ENCODE data around the gene SLC27A1. TPM values are rescaled to one million over a fixed set of nuclear protein-coding genes. Genes with fewer than 3 reads are reported as not detected.
A peak's percentile ranks its signal among the peaks of the same experiment; 100 is the strongest.
"Not testable (repeated sequence)": the region's sequence is repeated elsewhere in the genome, so short reads cannot be mapped to it uniquely, and the experiment has no call there.

The SLC27A1 gene
- polyA plus RNA-seq, 10 donors, result 12.4 to 20.3 (median 14.4) TPM

DNA sequence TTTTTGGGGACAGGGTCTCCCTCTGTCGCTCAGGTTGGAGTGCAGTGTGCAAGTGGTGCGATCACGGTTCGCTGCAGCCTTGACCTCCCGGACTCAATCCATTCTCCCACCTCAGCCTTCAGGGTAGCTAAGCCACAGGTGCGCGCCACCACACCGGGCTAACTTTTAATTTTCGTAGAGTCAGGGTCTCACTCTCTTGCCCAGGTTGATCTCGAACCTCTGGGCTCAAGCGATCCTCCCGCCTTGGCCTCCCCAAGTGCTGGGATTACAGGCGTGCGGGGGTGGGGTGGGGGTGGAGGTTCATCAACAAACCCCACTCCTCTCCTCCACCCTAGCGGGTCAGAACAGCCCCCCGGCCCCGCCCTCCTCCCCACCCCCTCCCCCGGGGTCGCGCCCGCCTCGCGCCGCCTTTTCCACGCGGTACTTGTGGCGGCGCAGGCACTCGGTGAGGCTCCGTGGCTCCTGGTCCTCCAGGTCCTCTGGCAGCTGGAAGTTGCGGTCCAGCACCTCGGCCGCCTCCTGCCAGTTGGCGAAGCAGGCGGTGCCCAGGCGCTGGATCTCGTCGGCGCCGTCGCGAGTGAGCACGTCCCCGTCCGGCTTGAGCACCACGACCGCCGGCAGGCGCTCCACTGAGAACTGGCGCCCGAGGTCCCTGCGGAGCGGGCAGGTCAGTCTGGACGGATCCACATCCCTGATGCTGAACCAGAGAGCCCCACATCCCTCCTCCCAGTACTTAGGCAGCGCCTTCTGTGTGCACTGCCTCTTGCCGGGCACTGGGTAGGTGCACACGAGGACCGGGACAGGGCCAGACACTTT, 14.8 kb upstream of the SLC27A1 start:
- no peak for DNase-seq

DNA sequence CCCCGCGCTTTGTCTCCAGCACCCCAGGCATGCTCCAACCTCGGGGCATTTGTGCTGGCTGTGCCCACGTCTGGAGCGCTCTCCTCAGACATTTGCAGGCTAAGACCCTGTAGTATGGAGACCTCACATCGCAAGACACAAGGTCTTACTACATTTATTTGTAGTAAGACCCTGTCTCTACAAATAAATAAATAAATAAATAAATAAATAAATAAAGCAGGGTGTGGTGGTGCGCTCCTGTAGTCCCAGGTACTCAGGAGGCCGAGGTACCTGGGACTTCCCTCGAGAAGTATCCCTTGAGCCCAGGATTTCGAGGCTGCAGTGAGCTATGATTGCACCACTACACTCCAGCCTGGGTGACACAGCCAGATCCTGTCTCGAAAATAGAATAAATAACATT, 14.2 kb upstream of the SLC27A1 start:
- DNase-seq, result no peak

DNA sequence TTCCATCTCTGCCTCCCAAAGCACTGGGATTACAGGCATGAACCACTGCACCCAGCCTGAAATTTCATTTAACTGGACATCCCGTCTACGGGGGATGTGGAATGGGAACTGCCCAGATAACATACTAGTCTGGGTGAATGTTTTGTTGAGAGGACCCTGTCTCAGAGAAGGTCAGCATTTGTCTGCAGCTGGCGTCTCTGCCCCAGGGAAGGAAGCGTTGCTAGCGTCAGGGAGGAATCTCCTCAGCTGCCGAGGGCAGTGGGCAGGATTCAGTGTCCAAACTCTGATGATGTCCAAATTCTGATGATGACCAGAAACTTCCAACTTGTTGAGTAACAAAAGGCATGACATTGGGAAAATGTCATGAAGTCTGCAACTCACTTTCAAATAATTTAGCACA, 12.7 kb upstream of the SLC27A1 start:
- DNase-seq, result no peak

DNA sequence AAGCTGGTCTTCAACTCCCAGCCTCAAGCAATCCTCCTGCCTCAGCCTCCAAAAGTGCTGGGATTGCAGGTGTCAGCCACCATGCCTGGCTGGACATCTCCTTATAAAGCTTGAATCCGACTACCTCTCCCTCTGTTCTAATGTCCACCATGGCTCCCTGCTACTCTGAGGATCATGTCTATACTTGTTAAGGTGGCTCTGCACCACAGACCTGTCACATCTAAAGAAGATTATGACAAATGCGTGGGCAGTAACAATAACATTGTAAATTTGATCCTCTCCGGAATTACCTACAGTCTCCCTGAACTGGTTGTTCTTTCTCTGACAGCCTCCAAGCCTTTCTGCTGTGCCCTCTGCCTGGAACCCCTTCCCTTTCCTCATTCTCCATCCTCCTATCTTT, 11.4 kb upstream of the SLC27A1 start:
- no peak for DNase-seq

DNA sequence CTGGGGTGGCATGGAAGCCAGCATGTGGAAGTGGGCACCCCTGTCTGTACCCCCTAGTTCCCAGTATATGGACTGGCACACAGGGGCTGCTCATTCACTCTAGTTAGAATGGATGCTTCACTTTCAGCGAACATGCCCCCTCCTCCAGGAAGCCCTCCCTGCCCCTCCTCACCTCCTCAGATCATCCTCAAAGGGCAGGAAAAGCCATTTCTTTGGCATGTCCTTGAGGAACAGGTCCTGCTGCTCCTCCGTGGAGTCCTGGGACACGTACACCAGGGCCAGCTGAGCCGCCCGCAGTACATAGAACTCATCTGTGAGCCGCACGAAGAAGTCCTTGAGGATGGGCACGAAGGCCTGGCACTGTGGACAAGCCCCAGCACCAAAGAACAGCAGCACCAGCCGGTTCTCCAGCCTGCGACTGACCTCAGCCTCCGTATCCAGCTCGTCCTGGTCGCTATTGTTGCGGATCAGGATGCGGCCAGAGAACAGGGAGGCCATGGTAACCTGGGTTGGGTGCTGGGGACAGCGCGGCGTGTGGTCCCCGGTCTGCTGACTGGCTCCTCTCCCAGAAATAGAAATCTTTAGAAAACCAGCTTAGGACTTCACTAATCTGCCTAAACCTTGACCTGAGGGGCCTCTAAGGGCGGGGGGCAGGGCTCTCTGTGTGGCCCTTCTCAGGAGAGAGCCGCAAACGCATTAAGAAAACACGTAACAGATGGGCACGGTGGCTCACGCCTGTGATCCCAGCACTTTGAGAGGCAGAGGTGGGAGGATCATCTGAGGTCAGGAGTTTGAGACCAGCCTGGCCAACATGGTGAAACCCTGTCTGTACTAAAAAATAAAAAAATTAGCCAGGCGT, 9.7 kb upstream of the SLC27A1 start, which contains the start of gene NXNL1:
NXNL1 (minus strand) TSS at position 555 of the 859 bp plus-strand sequence; CDS start at position 498, 57 bp downstream.
- no peak for DNase-seq

DNA sequence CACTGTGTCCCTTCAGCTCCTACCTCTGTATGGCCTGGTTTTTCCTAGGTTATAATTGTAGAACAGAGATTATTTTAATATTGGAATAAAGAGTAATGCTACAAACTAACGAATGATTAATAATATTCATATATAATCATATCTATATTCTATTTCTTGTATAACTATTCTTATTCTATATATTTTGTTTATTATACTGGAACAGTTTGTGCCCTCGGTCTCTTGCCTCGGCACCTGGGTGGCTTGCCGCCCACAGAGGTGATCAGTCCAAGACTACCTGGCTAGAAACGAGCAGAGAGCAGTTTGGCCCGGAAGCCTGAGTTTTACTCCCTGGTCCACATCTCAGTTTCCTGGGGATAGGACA, 3.9 kb upstream of the SLC27A1 start:
- DNase-seq, result no peak

DNA sequence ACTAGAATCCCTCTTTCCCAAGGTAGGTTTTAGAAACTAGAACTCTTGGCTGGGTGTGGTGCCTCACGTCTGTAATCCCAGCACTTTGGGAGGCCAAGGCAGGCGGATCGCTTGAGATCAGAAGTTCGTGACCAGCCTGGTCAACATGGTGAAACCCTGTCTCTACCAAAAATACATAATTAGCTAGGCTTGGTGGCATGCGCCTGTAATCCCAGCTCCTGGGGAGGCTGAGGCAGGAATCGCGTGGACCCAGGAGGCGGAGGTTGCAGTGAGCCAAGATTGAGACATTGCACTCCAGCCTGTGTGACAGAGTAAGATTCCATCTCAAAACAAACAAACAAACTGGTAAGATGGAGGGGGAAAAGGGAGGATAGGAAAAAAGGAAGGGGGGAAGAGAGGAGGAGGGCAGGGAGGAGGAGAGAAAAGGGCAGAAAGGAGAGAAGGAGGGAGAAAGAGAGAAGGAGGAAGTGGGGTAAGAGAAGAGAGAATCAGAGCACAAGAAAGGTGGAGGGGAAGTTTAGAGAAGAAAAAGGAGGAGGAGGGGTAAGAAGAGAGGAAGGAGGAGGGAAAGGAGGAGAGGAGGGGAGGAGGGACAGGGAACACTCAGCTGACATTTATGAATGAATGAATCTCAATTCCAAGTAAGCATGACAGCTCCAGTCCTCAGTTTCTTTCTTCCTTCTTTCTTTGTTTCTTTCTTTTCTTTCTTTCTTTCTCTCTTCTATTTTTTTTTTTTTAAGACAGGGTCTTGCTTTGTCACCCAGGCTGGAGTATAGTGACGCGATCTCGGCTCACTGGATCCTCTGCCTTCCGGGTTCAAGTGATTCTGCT, 2.6 kb upstream of the SLC27A1 start:
- DNase-seq, result no peak

DNA sequence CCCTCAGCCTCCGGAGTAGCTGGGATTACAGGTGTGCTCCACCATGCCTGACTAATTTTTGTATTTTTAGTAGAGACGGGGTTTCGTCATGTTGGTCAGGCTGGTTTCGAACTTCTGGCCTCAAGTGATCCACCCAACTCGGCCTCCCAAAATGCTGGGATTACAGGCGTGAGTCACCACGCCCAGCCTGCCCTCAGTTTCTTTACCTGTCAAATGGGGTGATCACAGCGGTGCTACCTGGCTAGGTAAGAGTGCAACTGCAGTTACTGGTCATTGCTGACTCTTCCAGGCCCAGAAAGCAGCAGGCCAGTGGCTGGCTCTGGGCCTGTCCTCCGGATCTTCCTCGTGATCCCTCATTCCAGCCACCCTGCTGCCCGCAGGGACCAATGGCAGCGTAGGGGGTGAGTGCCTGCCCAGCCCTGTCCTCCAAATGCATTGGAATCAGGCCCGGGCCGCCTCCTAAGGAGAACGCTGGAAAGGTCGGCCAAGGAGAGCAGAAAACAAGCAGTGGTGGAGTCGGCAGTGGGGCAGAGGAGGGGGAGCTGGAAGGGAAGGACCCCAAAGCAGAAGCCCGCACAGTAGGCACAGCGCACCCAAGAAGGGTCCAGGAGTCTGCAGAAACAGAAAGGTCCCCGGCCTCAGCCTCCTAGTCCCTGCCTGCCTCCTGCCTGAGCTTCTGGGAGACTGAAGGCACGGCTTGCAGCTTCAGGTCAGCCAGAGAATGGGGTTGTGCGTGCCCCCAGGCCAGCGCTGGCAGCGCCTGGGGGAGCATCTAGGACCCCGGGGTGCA, 1.8 kb upstream of the SLC27A1 start:
- peak in 1 of 3 donors; percentile 55 for DNase-seq

DNA sequence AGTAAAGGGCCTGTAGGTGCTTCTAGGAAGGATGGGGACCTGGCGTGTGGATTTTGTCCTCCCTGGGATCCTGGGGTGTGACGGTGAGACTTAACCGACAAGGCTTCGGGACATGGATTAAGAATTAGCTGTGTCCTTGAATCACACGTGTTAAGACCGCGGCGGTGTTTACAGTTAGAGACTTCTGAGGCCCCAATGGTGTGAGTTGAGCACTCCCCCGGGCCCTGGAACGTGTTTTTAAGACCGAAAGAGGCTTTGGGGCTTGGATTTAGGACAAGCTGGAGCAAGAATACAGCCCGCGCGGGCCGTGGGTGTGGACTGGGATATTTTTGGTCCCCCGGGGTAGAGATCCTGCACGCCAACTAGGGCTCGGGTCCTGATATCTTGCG, 1.2 kb upstream of the SLC27A1 start:
- no peak for DNase-seq

DNA sequence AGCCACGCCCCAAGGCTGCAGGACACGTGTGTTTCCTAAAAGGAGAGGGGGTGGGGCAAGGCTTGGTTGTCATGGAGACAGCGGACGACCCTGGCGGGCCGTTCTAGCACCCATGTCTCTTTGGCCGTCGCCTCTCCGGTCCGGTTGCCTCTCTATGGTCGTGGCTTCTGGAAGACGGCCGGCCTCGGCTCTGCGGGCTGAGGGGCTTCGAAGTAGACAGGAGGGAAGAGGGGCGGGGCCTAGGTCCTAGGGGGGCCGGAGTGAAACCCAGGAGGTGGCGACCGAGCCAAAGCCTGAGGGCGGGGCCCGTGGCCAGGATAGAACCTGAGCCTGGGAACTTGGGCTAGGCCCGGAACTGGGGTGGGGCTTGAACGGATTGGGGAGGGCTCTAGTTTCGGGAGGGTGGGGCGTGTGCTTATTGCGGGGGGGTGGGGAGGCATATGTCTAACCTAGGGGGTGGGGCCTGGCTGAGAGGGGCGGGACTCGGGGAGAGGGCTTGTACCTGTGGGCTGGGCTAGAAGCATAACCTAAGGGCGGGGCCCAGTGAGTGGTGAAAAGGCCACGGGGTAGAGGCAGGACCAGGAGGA, 750 bp upstream of the SLC27A1 start:
- DNase-seq, result peak; percentile 90 to 97 (median 95)

DNA sequence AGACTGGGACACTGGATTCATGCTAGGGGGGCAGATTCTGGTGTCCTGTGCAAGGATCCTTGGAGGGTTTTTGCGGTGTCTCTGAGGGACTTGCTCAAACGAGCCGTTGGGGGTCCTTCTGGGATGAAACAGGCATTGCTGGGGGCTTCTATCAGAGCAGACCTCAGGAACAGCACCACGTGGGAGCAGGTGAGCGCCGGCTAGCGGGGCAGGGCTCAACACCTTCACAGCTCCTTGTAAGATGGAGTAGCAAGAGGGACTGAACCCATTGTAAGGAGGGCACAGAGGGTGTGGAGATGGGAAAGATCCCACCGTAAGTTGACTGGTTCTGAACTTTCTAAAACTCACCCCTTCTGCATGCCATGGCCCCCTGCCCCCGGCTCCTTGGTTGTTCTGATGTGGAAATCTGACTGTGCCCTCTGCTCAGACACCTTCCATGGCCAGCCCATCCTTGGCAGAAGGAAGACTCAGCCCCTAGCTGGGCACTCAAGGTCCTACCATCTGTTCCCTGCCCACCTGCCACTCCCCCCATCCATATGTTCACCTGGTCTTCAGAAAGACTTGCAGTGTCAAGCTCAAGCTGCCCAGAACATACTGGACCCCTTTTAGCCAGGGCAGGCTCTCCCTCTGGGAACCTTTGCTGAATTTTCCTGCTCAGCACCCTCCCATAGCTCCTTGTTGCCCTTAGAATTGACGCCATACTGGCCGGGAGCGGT, 1.2 kb downstream of the SLC27A1 start:
- DNase-seq, result no peak

DNA sequence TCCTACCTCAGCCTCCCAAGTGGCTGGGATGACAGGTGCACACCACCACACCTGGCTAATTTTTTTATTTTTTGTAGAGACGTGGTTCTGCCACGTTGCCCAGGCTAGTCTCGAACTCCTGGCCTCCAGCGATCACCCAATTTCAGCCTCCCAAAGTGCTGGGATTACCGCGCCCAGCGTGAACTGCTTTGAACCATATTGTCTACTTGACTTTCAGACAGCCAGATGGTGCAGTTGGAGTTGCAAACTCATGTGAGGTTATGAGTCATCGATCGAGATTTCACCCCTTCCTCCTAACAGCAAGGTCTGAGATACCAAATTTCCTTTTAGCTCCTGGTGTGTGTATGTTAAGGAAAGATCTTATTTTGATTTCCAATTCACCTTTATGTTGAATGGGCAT, 2.7 kb downstream of the SLC27A1 start:
- no peak for DNase-seq

DNA sequence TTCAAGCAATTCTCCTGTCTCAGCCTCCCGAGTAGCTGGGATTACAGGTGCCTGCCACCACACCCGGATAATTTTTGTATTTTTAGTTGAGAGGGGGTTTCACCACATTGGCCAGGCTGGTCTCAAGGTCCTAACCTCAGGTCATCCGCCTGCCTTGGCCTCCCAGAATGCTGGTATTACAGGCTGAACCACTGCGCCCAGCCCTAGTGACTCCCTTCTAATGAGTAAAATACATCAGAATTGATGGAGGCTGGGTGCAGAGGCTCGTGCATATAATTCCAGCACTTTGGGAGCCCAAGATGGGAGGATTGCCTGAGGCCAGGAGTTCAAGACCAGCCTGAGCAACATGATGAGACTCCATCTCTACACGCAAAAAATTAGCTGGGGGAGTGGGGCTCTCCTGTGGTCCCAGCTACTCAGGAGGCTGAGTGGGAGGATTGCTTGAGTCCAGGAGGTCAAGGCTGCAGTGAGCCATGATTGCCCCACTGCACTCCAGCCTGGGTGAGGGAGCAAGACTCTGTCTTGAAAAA, 4.8 kb downstream of the SLC27A1 start:
- not testable (repeated sequence) for DNase-seq

DNA sequence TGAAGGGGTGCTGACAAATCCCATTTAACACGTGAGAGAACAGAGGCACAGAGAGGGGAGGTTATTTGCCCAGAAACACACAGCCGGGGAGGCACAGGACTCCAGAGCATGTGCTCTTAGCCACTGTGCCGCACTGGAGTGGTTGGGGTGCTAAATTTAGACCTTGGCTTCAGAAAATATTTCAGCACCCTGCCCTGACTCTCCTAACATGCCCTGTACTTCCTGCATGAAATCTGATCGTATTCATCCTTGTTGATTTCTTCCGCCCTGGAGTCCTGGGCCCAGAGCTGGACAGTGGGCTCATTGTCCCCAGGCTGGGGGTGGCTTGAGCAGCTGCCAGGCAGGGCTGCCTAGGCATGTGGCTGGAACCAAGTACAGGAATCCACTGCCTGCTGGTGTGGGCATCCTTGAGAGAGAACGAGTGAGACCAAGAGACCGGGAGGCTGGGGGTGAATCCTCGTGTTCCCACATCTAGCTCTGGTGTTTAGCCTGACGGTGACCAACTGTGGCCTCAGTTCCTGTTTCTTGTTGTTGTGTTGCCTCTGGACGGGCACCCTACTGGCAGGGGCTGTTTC, 5.3 kb downstream of the SLC27A1 start:
- peak; percentile 59 to 75 (median 67) for DNase-seq

DNA sequence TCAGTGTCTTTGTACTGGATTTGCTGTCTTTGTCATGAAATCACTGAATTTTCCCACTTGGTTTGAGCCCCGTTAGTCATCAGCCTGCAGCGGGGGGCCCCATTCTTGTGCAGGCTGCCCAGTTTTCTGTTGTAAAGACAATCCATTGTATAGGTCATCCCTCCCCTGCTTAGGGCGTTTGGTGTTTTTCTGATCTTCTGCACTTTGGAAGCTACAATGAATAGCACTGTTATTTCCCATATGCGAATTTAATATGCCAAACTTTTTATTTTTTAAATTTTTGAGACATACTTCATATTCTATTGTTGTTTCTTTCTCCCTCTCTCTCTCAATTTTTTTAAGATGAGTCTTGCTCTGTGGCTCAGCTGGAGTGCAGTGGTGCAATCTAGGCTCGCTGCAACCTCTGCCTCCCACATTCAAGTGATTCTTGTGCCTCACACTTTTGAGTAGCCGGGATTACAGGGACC, 9.0 kb downstream of the SLC27A1 start:
- DNase-seq, result peak in 2 of 3 donors; percentile 60 to 64

DNA sequence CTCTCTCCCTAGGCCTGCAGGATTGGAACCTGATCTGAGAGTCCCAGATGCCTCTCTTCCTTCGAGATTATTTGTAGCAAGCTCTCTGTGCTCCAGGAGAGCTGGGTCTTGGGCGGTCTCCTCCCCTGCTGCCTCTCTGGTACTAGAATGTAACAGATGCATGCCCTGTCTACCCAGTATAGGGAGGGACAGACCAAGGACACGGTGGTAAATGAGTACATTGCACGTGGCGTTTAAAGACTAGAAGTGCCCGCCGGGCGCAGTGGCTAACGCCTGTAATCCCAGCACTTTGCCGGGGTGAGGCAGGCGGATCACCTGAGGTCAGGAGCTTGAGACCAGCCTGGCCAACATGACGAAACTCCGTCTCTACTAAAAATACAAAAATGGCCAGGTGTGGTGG, 11.7 kb downstream of the SLC27A1 start:
- no peak for DNase-seq

DNA sequence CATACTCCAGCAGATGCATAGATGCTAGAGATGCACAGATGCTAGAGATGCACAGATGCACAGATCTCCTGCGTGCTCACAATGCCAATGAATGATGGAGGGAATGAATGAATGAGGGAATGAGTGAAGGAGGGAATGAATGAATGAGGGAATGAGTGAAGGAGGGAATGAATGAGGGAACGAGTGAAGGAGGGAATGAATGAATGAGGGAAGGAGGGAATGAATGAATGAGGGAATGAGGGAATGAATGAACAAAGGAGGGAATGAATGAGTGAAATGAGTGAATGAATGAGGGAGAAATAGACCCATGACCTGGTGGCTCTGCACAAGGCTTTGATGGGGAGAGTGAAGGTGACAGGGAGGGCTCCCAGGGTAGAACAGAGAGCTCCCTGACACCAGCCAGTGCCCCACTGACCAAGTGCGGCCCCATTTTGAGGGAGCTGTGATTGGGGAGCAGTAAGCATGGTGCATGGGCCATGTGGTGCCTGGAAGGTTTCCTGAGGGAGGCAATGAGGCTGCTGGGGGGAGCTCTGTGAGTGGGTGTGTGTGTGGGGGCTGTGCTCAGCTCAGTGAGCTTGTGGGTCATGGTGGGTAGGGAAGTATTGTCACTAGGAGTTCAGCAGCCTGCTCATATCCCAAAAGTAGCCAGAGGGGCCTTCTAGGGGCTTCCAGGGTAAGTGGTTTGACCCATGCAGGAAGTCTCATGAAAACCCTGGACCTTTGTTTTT, 12.7 kb downstream of the SLC27A1 start:
- DNase-seq, result no peak

DNA sequence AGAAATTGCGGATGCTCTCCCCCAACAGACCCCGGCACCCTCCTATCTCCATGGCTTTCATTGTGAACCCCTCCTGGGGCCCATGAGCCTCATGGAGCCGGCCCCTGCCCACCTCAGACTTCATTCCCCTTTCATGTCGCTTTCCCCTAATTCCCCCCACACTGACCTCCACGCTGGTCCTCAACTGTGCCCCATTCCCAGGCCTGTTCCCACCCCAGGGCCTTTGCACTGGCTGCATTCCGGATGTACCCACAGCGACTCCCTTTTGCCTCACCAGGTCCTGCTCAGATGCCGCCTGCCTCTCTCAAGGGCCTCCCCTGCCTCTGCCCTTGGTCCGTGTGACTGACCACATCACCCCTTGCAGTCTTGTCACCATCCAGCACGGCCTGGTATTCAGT, 13.3 kb downstream of the SLC27A1 start:
- DNase-seq, result no peak

Data from muscle of back (tissue), 11 donors.